Measurements from ENCODE around the gene EPB41L4B. TPM values are rescaled to one million over a fixed set of nuclear protein-coding genes. Genes with fewer than 3 reads are reported as not detected.

Gene EPB41L4B
- total RNA-seq, 2 donors from 2014 or later, result 6.4 to 6.6 TPM

DNA sequence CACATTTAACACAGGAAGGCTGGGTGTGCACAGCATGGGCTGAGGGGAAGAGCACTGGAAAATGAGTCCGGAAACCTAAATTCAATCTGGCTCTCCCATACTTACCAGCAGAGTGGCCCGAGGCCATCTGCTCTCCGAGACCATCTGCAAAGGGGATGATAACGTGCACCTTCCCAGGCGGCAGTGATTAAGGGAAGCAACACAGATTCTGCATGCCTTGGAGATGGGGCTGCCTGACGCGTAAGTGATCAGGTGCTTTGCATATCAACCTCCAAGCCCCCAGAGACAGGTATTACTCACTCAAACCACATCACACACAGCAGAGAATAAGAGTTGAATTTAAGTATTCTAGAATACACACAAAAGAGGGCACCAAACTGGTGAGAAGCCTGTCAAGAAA lies 9.1 kb downstream of the EPB41L4B start:
- Mint-ChIP-seq H3K36me3 (ENCODE audit: low read depth) (no peaks in the 10 kb centered on the region), H3K4me3 (no peak overlapping the region), H3K27me3 (ENCODE audit: insufficient read depth) (no peaks in the 10 kb centered on the region), H3K27ac (no peak overlapping the region), H3K4me1 (peaks cover 6% of the 10 kb centered on the region), H3K9me3 (no peaks in the 10 kb centered on the region)
- DNase-seq, result no peak
- Histone ChIP-seq H3K4me3 (ENCODE audit: low read length) (no peak overlapping the region), H3K9me3 (ENCODE audit: control insufficient read depth, low read length) (no peaks in the 10 kb centered on the region), H3K27me3 (ENCODE audit: control insufficient read depth, insufficient read depth, low read length, poor library complexity, severe bottlenecking) (no peaks in the 10 kb centered on the region), H3K36me3 (ENCODE audit: control insufficient read depth, insufficient read depth, low read length) (no peaks in the 10 kb centered on the region), H3K9ac (ENCODE audit: extremely low read depth, low read length, poor library complexity, severe bottlenecking) (no peak overlapping the region), H3K4me1 (ENCODE audit: control insufficient read depth, insufficient read depth, low read length) (no peaks in the 10 kb centered on the region), H3K27ac (ENCODE audit: low read depth, low read length) (no peak overlapping the region)
- TF ChIP-seq CTCF (conservative IDR thresholded peaks at IDR 0.05), result no peak
- WGBS, 2 experiments (ENCODE audit: insufficient coverage in 1 of 2, insufficient read length in 1 of 2), result 79 to 95% methylated on average over 3 to 7 of the region's 7 CpGs

GRCh38 chr9:109311286-109311685 lies 9.6 kb downstream of the EPB41L4B start:
- H3K27ac Mint-ChIP-seq, result no peak overlapping the region
- no peaks in the 10 kb centered on the region for H3K36me3 Mint-ChIP-seq (ENCODE audit: low read depth)
- DNase-seq, result no peak
- no peaks in the 10 kb centered on the region for H3K27me3 Mint-ChIP-seq (ENCODE audit: insufficient read depth)
- no peak overlapping the region for H3K4me3 Mint-ChIP-seq
- WGBS, 2 experiments (ENCODE audit: insufficient coverage in 1 of 2, insufficient read length in 1 of 2), result 91 to 92% methylated on average over 2 to 5 of the region's 5 CpGs
- H3K9ac ChIP-seq (ENCODE audit: extremely low read depth, low read length, poor library complexity, severe bottlenecking), result no peak overlapping the region
- H3K27ac ChIP-seq (ENCODE audit: low read depth, low read length), result no peak overlapping the region
- H3K9me3 ChIP-seq (ENCODE audit: control insufficient read depth, low read length), result no peaks in the 10 kb centered on the region
- H3K4me1 Mint-ChIP-seq, result peaks cover 6% of the 10 kb centered on the region
- no peak overlapping the region for H3K4me3 ChIP-seq (ENCODE audit: low read length)
- no peaks in the 10 kb centered on the region for H3K36me3 ChIP-seq (ENCODE audit: control insufficient read depth, insufficient read depth, low read length)
- no peaks in the 10 kb centered on the region for H3K9me3 Mint-ChIP-seq
- H3K27me3 ChIP-seq (ENCODE audit: control insufficient read depth, insufficient read depth, low read length, poor library complexity, severe bottlenecking), result no peaks in the 10 kb centered on the region
- no peak for TF ChIP-seq CTCF (conservative IDR thresholded peaks at IDR 0.05)
- H3K4me1 ChIP-seq (ENCODE audit: control insufficient read depth, insufficient read depth, low read length), result no peaks in the 10 kb centered on the region

DNA sequence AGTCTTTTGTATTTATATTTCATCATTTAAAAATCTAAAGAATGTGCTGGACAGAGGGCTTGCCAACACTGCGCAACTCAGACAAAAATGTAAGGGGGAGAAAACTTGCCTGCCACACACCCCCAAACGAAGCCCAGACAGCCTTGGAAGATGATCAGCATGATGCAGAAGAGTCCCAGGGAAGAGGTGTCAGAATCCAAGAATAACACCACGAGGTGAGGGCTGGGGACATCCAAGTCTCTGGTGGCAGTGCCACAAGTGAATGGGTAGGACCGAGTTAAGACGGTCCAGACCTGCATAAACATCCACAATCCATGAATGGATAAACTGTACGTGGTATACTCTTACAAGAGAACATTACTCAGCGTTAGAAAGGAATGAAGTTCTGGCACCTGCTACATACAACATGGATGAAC lies 10.4 kb downstream of the EPB41L4B start:
- no peaks in the 10 kb centered on the region for H3K27me3 Mint-ChIP-seq (ENCODE audit: insufficient read depth)
- H3K4me1 ChIP-seq (ENCODE audit: control insufficient read depth, insufficient read depth, low read length), result no peaks in the 10 kb centered on the region
- H3K9me3 ChIP-seq (ENCODE audit: control insufficient read depth, low read length), result no peaks in the 10 kb centered on the region
- H3K9ac ChIP-seq (ENCODE audit: extremely low read depth, low read length, poor library complexity, severe bottlenecking), result no peak overlapping the region
- no peaks in the 10 kb centered on the region for H3K9me3 Mint-ChIP-seq
- no peak overlapping the region for H3K27ac ChIP-seq (ENCODE audit: low read depth, low read length)
- no peaks in the 10 kb centered on the region for H3K27me3 ChIP-seq (ENCODE audit: control insufficient read depth, insufficient read depth, low read length, poor library complexity, severe bottlenecking)
- peaks cover 6% of the 10 kb centered on the region for H3K4me1 Mint-ChIP-seq
- TF ChIP-seq CTCF (conservative IDR thresholded peaks at IDR 0.05), result no peak
- H3K36me3 Mint-ChIP-seq (ENCODE audit: low read depth), result no peaks in the 10 kb centered on the region
- no peak overlapping the region for H3K4me3 ChIP-seq (ENCODE audit: low read length)
- H3K36me3 ChIP-seq (ENCODE audit: control insufficient read depth, insufficient read depth, low read length), result no peaks in the 10 kb centered on the region
- 92 to 93% methylated on average over 7 of the region's 7 CpGs for WGBS, 2 experiments (ENCODE audit: insufficient coverage in 1 of 2, insufficient read length in 1 of 2)
- H3K27ac Mint-ChIP-seq, result no peak overlapping the region
- H3K4me3 Mint-ChIP-seq, result no peak overlapping the region
- no peak for DNase-seq
